HepG2 (cell line): ENCODE data around the gene C14orf180. TPM values are rescaled to one million over a fixed set of nuclear protein-coding genes. Genes with fewer than 3 reads are reported as not detected.
A peak's percentile ranks its signal among the peaks of the same experiment; 100 is the strongest.

Experiments used
- ATAC-seq: fragments of 200-7000 bp; cut with Tn5 transposase; 3 replicates; pipeline ENCODE4 v1.9.1; 2020; ENCODE audit warnings: mild to moderate bottlenecking, moderate library complexity
- BruUV-seq: library from RNA; stranded (reverse); fragments of 400-500 nt; replicated peaks from 2 replicates; lab custom pipeline; 2021; lab: Mats Ljungman, UMichigan
- CTCF ChIA-PET: fragments of 300-600 bp; formaldehyde crosslinking; extraction: SDS; loops from one replicate; lab custom pipeline; 2021; ENCODE audit warnings: low total read pairs, inconsistent platforms, low intra/inter-chr PET ratio; lab: Yijun Ruan, JAX
- POLR2A ChIA-PET: fragments of 350-600 bp; sonication (Branson Sonifier 250); formaldehyde crosslinking; loops from one replicate; lab custom pipeline; 2020; ENCODE audit warnings: antibody characterized with exemption, inconsistent platforms; lab: Yijun Ruan, JAX
- DNase-seq: peaks from one replicate; pipeline ENCODE4 v3.0.0-alpha.2; 2015; ENCODE audit warnings: low spot score
- FAIRE-seq: peaks from 3 replicates; lab custom pipeline; 2011; peaks lifted over from hg19 to GRCh38; lab: Jason Lieb, UNC
- H2AFZ ChIP-seq: one replicate; pipeline ENCODE4 v1.6.1; 2011; ENCODE audit warnings: low read length, inconsistent platforms
- H3K27ac ChIP-seq: fragments of 300-600 bp; 3 replicates; pipeline ENCODE4 v1.8.0; 2011; ENCODE audit warnings: mixed run types, mild to moderate bottlenecking, mixed read lengths, low read length, inconsistent platforms; ENCODE audit not compliant: insufficient read depth; ENCODE audit errors: extremely low read length
- H3K27me3 ChIP-seq, 2 experiments: fragments of 200-600 bp in 1 of 2; 2 replicates in 1 of 2; 3 replicates in 1 of 2; pipeline versions ENCODE4 v1.6.0 to v1.8.0; 2011; ENCODE audit warnings: low read length in 2 of 2, mild to moderate bottlenecking in 2 of 2, moderate library complexity in 2 of 2, inconsistent platforms in 1 of 2; ENCODE audit not compliant: insufficient read depth in 2 of 2, control insufficient read depth in 1 of 2
- H3K36me3 ChIP-seq, 2 experiments: fragments of 200-600 bp in 1 of 2; replicated peaks in 1 of 2; 2 replicates in 1 of 2; 3 replicates in 1 of 2; pipeline versions ENCODE4 v1.5.1 to v1.8.0; 2011; ENCODE audit warnings: low read length in 2 of 2, inconsistent platforms in 1 of 2; ENCODE audit not compliant: insufficient read depth in 2 of 2, control insufficient read depth in 1 of 2
- H3K4me1 ChIP-seq: 2 replicates; pipeline ENCODE4 v1.5.1; 2012; ENCODE audit warnings: low read length, inconsistent platforms; ENCODE audit not compliant: insufficient read depth
- H3K4me2 ChIP-seq: 2 replicates; pipeline ENCODE4 v1.6.0; 2011; ENCODE audit warnings: low read depth, low read length, inconsistent platforms
- H3K4me3 ChIP-seq, 3 experiments: fragments of 200-600 bp in 1 of 3; sonication (generic), shearing (Covaris generic) in 1 of 3; replicated peaks in 1 of 3; 2 replicates each; pipeline ENCODE4 v1.5.1; 2011 to 2016; ENCODE audit warnings: low read length in 3 of 3, inconsistent platforms in 2 of 3, low read depth in 2 of 3, mild to moderate bottlenecking in 2 of 3, control low read depth in 1 of 3, mixed read lengths in 1 of 3; ENCODE audit not compliant: insufficient read depth in 1 of 3
- H3K79me2 ChIP-seq: one replicate; pipeline ENCODE4 v1.6.1; 2011; ENCODE audit warnings: low read length, inconsistent platforms; ENCODE audit not compliant: insufficient read depth
- H3K9ac ChIP-seq: 2 replicates; pipeline ENCODE4 v1.6.0; 2011; ENCODE audit warnings: mild to moderate bottlenecking, low read depth, low read length, inconsistent platforms; ENCODE audit not compliant: insufficient read depth
- H3K9me3 ChIP-seq: 2 replicates; pipeline ENCODE4 v1.5.1; 2012; ENCODE audit warnings: mild to moderate bottlenecking, low read length
- H4K20me1 ChIP-seq: 2 replicates; pipeline ENCODE4 v1.6.0; 2011; ENCODE audit warnings: inconsistent platforms, mild to moderate bottlenecking, low read length, moderate library complexity; ENCODE audit not compliant: insufficient read depth
- EZH2 ChIP-seq: conservative IDR thresholded peaks from 2 replicates; pipeline ENCODE4 v1.6.1; 2012; ENCODE audit warnings: mild to moderate bottlenecking, low read depth, low read length, moderate library complexity
- IKZF1 ChIP-seq: fragments of 450-650 bp; IDR thresholded peaks from 2 replicates; pipeline ENCODE4 v1.7.1; 2016
- MTA3 ChIP-seq: sonication (generic); formaldehyde crosslinking; IDR thresholded peaks from 2 replicates; pipeline ENCODE4 v1.4.0; 2020; ENCODE audit warnings: missing genetic modification reagents
- TEAD2 ChIP-seq: sonication (generic); formaldehyde crosslinking; IDR thresholded peaks from 2 replicates; pipeline ENCODE4 v1.9.0; 2021; ENCODE audit warnings: missing genetic modification reagents
- ZBTB43 ChIP-seq: sonication (generic); formaldehyde crosslinking; conservative IDR thresholded peaks from 2 replicates; pipeline ENCODE4 v1.4.0; 2020; ENCODE audit warnings: missing genetic modification reagents
- ZNF20 ChIP-seq: sonication (generic); formaldehyde crosslinking; IDR thresholded peaks from 2 replicates; pipeline ENCODE4 v1.4.0; 2020; ENCODE audit warnings: mild to moderate bottlenecking, moderate library complexity, missing genetic modification reagents
- ZNF33A ChIP-seq: sonication (generic); formaldehyde crosslinking; IDR thresholded peaks from 2 replicates; pipeline ENCODE4 v1.5.1; 2020; ENCODE audit warnings: missing genetic modification reagents, mild to moderate bottlenecking, moderate library complexity, borderline replicate concordance
- WGBS: methylation state at CpG from one replicate; pipeline ENCODE4 v1.1.6; 2017; ENCODE audit warnings: low lambda C conversion rate; 5-methylcytosine and 5-hydroxymethylcytosine counted together
- in situ Hi-C: cut with HindIII; loops from 2 replicates; pipeline ENCODE4 v1.10.0; 2017; ENCODE audit warnings: low pct_unique_long_range_greater_than_20kb; ENCODE audit not compliant: extremely low pct_ligation_motif_present
- intact Hi-C: fragments of 100-400 bp; cut with micrococcal nuclease; formaldehyde crosslinking; loops from one replicate; pipeline ENCODE4 v1.10.0; 2022; ENCODE audit not compliant: unreplicated experiment
- polyA plus RNA-seq, 8 experiments: library from polyadenylated mRNA; depleted of rRNA in 3 of 8; stranded (reverse) in 7 of 8; unstranded in 1 of 8; fragments of >200 nt; fragmentation: Illumina TruSeq in 4 of 8; extraction: Trizol in 4 of 8; gene quantifications; 2 replicates each; pipeline versions ENCODE4 v1.2.1 to v1.2.3, GENCODE V29; 2011 to 2016; ENCODE audit warnings: low read depth in 4 of 8, missing spikeins in 1 of 8, mixed read lengths in 1 of 8; ENCODE audit not compliant: insufficient read depth in 1 of 8
- total RNA-seq, 5 experiments: library from RNA; depleted of rRNA; stranded (reverse); fragments of >200 nt; fragmentation: Illumina TruSeq; extraction: Trizol; gene quantifications; 2 replicates each; pipeline ENCODE4 v1.2.3, GENCODE V29; 2016; ENCODE audit warnings: low read depth in 1 of 5
- TF ChIP-seq, protein P1 (sequence below): sonication (generic); formaldehyde crosslinking; IDR thresholded peaks from 2 replicates; pipeline ENCODE4 v1.4.0; 2020; ENCODE audit warnings: missing genetic modification reagents

C14orf180 gene
- total and polyA plus RNA-seq, 2 of the 13 experiments (the other 11 are each of a cell fraction or from before 2014, with no cell fraction given), result not detected

- BruUV-seq, result no TSS peak
- peaks cover 14 to 83% of the 10 kb centered on the region in 2 experiments; a peak in 4 of 5 replicates for H3K27me3 ChIP-seq
- POLR2A ChIA-PET, result no interaction called here
- H3K27ac ChIP-seq, result no peak overlapping the region
- H3K79me2 ChIP-seq, result no peaks in the 10 kb centered on the region
- in situ Hi-C loops (no loop called here), intact Hi-C loops (no loop called here)
- H2AFZ ChIP-seq, result no peak overlapping the region
- no peak overlapping the region for H3K4me3 ChIP-seq
- WGBS, result 7% methylated on average over 7 of the region's 8 CpGs
- no peaks in the 10 kb centered on the region for H3K9me3 ChIP-seq
- FAIRE-seq (no peak), ATAC-seq (no peak)
- peaks cover 3% of the 10 kb centered on the region; the same call in 1 of the 2 replicates for H4K20me1 ChIP-seq
- H3K9ac ChIP-seq, result no peak overlapping the region
- no peaks in the 10 kb centered on the region for H3K4me1 ChIP-seq
- CTCF ChIA-PET, result no interaction called here
- H3K4me2 ChIP-seq, result no peak overlapping the region
- TF ChIP-seq ZNF20, result no peak
- no peak for TF ChIP-seq TEAD2 (CRISPR knock-in tag)
- no peak for TF ChIP-seq ZBTB43 (CRISPR knock-in tag)
- TF ChIP-seq, all 625 proteins: peak for 0
- no peaks in the 10 kb centered on the region for H3K36me3 ChIP-seq
- no peak for DNase-seq
Measured at GRCh38 chr14:104549536-104550339, 29.8 kb upstream of the C14orf180 start.

DNA sequence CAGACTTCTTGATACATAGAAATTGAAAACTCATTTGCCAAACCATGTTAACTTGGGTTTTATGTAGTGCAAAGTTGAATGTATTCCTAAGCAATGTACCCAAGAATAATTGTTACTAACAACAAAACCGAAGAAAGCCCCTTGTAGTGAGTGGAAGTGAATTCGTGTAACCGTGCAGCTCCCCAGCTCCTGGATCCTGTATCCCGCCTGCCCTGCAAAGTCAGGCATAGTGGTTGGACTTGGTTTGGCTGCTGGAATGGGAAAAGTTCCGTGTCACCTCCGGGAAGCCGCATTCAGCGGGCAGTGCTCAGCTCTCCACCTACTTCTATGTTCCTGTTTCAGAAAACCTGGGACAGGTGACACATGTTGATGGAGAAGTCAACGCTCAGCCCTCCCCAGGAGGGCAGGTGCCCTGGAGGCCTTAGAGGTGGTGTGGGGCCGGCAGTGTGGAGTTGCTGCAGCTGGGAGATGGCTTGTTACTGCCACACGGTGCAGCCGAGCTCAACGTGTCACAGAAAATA is 29.2 kb upstream of the C14orf180 start:
- ChIA-PET POLR2A (no interaction called here), CTCF (no interaction called here)
- H3K9ac ChIP-seq, result no peak overlapping the region
- H3K4me1 ChIP-seq, result no peaks in the 10 kb centered on the region
- peaks cover 3% of the 10 kb centered on the region; the same call in 1 of the 2 replicates for H4K20me1 ChIP-seq
- peaks cover 11 to 83% of the 10 kb centered on the region in 2 experiments; a peak in 4 of 5 replicates for H3K27me3 ChIP-seq
- DNase-seq (no peak), FAIRE-seq (no peak), ATAC-seq (no peak)
- WGBS, result 5% methylated on average over 12 of the region's 13 CpGs
- H2AFZ ChIP-seq, result no peak overlapping the region
- no peaks in the 10 kb centered on the region for H3K9me3 ChIP-seq
- H3K79me2 ChIP-seq, result no peaks in the 10 kb centered on the region
- no TSS peak for BruUV-seq
- in situ Hi-C loops (no loop called here), intact Hi-C loops (no loop called here)
- no peak overlapping the region for H3K27ac ChIP-seq
- H3K36me3 ChIP-seq, result no peaks in the 10 kb centered on the region
- H3K4me3 ChIP-seq, result no peak overlapping the region
- TF ChIP-seq ZNF33A (CRISPR knock-in tag) (no peak), EZH2 (0 out of 2 replicates have a peak, but pooled peaks have one; percentile 18), MTA3 (CRISPR knock-in tag) (no peak), IKZF1 (no peak)
- TF ChIP-seq, protein P1, sequence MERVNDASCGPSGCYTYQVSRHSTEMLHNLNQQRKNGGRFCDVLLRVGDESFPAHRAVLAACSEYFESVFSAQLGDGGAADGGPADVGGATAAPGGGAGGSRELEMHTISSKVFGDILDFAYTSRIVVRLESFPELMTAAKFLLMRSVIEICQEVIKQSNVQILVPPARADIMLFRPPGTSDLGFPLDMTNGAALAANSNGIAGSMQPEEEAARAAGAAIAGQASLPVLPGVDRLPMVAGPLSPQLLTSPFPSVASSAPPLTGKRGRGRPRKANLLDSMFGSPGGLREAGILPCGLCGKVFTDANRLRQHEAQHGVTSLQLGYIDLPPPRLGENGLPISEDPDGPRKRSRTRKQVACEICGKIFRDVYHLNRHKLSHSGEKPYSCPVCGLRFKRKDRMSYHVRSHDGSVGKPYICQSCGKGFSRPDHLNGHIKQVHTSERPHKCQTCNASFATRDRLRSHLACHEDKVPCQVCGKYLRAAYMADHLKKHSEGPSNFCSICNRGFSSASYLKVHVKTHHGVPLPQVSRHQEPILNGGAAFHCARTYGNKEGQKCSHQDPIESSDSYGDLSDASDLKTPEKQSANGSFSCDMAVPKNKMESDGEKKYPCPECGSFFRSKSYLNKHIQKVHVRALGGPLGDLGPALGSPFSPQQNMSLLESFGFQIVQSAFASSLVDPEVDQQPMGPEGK (CRISPR knock-in tag), result no peak
- H3K4me2 ChIP-seq, result no peak overlapping the region
